NK-92 (cell line): ENCODE data around the gene UGT1A8.
"Not testable (repeated sequence)": the region's sequence is repeated elsewhere in the genome, so short reads cannot be mapped to it uniquely, and the experiment has no call there.

Experiments
- DNase-seq: peaks from one replicate; lab custom pipeline; 2025; ENCODE audit not compliant: unreplicated experiment; lab: John Stamatoyannopoulos, UW

The UGT1A8 gene

GRCh38 chr2:233712611-233713261 is 95.3 kb downstream of the UGT1A8 start, which contains the start of gene UGT1A5:
UGT1A5 (plus strand) TSS chr2:233712907; CDS start chr2:233712992, 85 bp downstream.
- no peak for DNase-seq

GRCh38 chr2:233713262-233713615 is 95.8 kb downstream of the UGT1A8 start:
- no peak for DNase-seq

- DNase-seq: no peak
These were observed 96.7 kb downstream of the UGT1A8 start for GRCh38 chr2:233714121-233714520.

GRCh38 chr2:233718552-233718951 is 101.1 kb downstream of the UGT1A8 start, which contains the start of gene UGT1A4:
UGT1A4 (plus strand) TSS chr2:233718736; CDS start chr2:233718821, 85 bp downstream.
- DNase-seq: no peak

GRCh38 chr2:233728723-233729301 is 111.4 kb downstream of the UGT1A8 start, which contains the start of gene UGT1A3:
UGT1A3 (plus strand) TSS chr2:233729042; CDS start chr2:233729127, 85 bp downstream.
- no peak for DNase-seq

- not testable (repeated sequence) for DNase-seq
These were observed 119.6 kb downstream of the UGT1A8 start for GRCh38 chr2:233736868-233737653.

- no peak for DNase-seq
These were observed 123.4 kb downstream of the UGT1A8 start for GRCh38 chr2:233740870-233741269.

GRCh38 chr2:233743464-233744259 is 126.2 kb downstream of the UGT1A8 start:
- DNase-seq: no peak

GRCh38 chr2:233745073-233745755 is 127.8 kb downstream of the UGT1A8 start:
- DNase-seq: no peak

GRCh38 chr2:233745838-233746237 is 128.4 kb downstream of the UGT1A8 start:
- not testable (repeated sequence) for DNase-seq

- DNase-seq: no peak
These were observed 129.2 kb downstream of the UGT1A8 start for GRCh38 chr2:233746475-233747282.

- no peak for DNase-seq
These were observed 129.8 kb downstream of the UGT1A8 start for GRCh38 chr2:233747283-233747544.

- DNase-seq: not testable (repeated sequence)
These were observed 133.3 kb downstream of the UGT1A8 start for GRCh38 chr2:233750689-233751088.

- not testable (repeated sequence) for DNase-seq
These were observed 134.0 kb downstream of the UGT1A8 start for GRCh38 chr2:233751212-233752009.

GRCh38 chr2:233754872-233755611 is 137.6 kb downstream of the UGT1A8 start:
- no peak for DNase-seq

GRCh38 chr2:233756429-233757081 is 139.1 kb downstream of the UGT1A8 start:
- no peak for DNase-seq

- no peak for DNase-seq
These were observed 140.7 kb downstream of the UGT1A8 start for GRCh38 chr2:233758141-233758540.

- no peak for DNase-seq
These were observed 141.4 kb downstream of the UGT1A8 start for GRCh38 chr2:233758849-233759248.
